Activated T-helper 17 cell treated with anti-CD3 and anti-CD28 coated beads, Interleukin-2, amount 50 U/mL, for 72 hours (primary cell): ENCODE results near the gene GUCD1. TPM values are rescaled to one million over a fixed set of nuclear protein-coding genes. Genes with fewer than 3 reads are reported as not detected.
A peak's percentile ranks its signal among the peaks of the same experiment; 100 is the strongest.
"Not testable (repeated sequence)": the region's sequence is repeated elsewhere in the genome, so short reads cannot be mapped to it uniquely, and the experiment has no call there.

Source experiments
- ATAC-seq: fragments of 150-1000 bp; cut with Tn5 transposase; replicated peaks from 2 replicates; pipeline ENCODE4 v1.10.0; 2021; ENCODE audit warnings: mild to moderate bottlenecking, moderate library complexity
- H3K27ac Mint-ChIP-seq: one replicate; pipeline ENCODE4 v1.8.0; 2022; ENCODE audit warnings: mixed read lengths
- H3K27me3 Mint-ChIP-seq: one replicate; pipeline ENCODE4 v1.8.0; 2022; ENCODE audit warnings: mixed read lengths
- H3K36me3 Mint-ChIP-seq: one replicate; pipeline ENCODE4 v1.8.0; 2022; ENCODE audit warnings: low read depth, mild to moderate bottlenecking, mixed read lengths
- H3K4me1 Mint-ChIP-seq: one replicate; pipeline ENCODE4 v1.8.0; 2022; ENCODE audit warnings: mixed read lengths
- H3K4me3 Mint-ChIP-seq: one replicate; pipeline ENCODE4 v1.8.0; 2022; ENCODE audit warnings: mild to moderate bottlenecking, mixed read lengths
- H3K9me3 Mint-ChIP-seq: one replicate; pipeline ENCODE4 v1.8.0; 2022; ENCODE audit warnings: mixed read lengths
- total RNA-seq, 2 donors: library from RNA; stranded (reverse); gene quantifications; one replicate each; pipeline ENCODE4 v1.2.3, GENCODE V29; 2022

The GUCD1 gene
- total RNA-seq, 2 donors from 2014 or later = 90.4 to 158 TPM

GRCh38 chr22:24536089-24536488 lies 18.8 kb downstream of the GUCD1 start:
- no peak overlapping the region for H3K4me3 Mint-ChIP-seq
- no peak overlapping the region for H3K27ac Mint-ChIP-seq
- no peaks in the 10 kb centered on the region for H3K27me3 Mint-ChIP-seq
- ATAC-seq = no peak
- H3K9me3 Mint-ChIP-seq = no peaks in the 10 kb centered on the region
- peaks cover 24% of the 10 kb centered on the region for H3K36me3 Mint-ChIP-seq
- no peaks in the 10 kb centered on the region for H3K4me1 Mint-ChIP-seq

GRCh38 chr22:24535348-24535747 lies 19.6 kb downstream of the GUCD1 start:
- no peaks in the 10 kb centered on the region for H3K4me1 Mint-ChIP-seq
- H3K27me3 Mint-ChIP-seq = no peaks in the 10 kb centered on the region
- no peak overlapping the region for H3K27ac Mint-ChIP-seq
- H3K4me3 Mint-ChIP-seq = no peak overlapping the region
- H3K36me3 Mint-ChIP-seq = peaks cover 17% of the 10 kb centered on the region
- ATAC-seq = no peak
- H3K9me3 Mint-ChIP-seq = no peaks in the 10 kb centered on the region

GRCh38 chr22:24532075-24532474 lies 22.9 kb downstream of the GUCD1 start:
- Mint-ChIP-seq H3K36me3 (no peaks in the 10 kb centered on the region), H3K4me3 (no peak overlapping the region), H3K4me1 (no peaks in the 10 kb centered on the region), H3K27me3 (no peaks in the 10 kb centered on the region), H3K9me3 (no peaks in the 10 kb centered on the region), H3K27ac (no peak overlapping the region)
- no peak for ATAC-seq

GRCh38 chr22:24530968-24531367 lies 24.0 kb downstream of the GUCD1 start:
- H3K27ac Mint-ChIP-seq = not testable (repeated sequence)

GRCh38 chr22:24529898-24530297 lies 25.0 kb downstream of the GUCD1 start:
- H3K36me3 Mint-ChIP-seq = no peaks in the 10 kb centered on the region
- H3K27ac Mint-ChIP-seq = peak overlapping the region; percentile 26

More at GRCh38 chr22:24530968-24531367, 24.0 kb downstream of the GUCD1 start:
- not testable (repeated sequence) for H3K4me1 Mint-ChIP-seq, H3K9me3 Mint-ChIP-seq, H3K4me3 Mint-ChIP-seq, H3K36me3 Mint-ChIP-seq, H3K27me3 Mint-ChIP-seq, ATAC-seq

DNA sequence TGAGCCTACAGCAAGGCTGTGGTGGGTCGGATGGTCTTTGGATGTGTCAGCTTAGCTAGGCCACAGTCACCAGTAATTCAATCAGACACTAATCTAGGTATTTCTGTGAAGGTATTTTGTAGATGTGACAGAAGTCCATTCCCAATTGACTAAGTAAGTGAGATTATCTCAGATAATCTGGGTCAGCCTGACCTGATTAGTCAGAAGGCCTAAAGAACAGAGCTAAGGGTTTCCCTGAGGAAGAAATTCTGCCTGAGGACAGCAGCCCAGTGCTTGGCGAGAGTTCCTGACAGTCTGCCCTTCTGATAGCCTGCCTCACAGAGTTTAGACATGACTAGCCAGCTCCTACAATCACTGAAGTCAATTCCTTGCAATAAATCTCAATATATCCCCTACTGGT lies 28.7 kb downstream of the GUCD1 start:
- no peaks in the 10 kb centered on the region for H3K9me3 Mint-ChIP-seq
- H3K27ac Mint-ChIP-seq = no peak overlapping the region
- H3K4me1 Mint-ChIP-seq = peaks cover 4% of the 10 kb centered on the region
- no peak for ATAC-seq
- H3K27me3 Mint-ChIP-seq = no peaks in the 10 kb centered on the region
- no peaks in the 10 kb centered on the region for H3K36me3 Mint-ChIP-seq
- H3K4me3 Mint-ChIP-seq = no peak overlapping the region

More at GRCh38 chr22:24529898-24530297, 25.0 kb downstream of the GUCD1 start:
- Mint-ChIP-seq H3K4me1 (peaks cover 4% of the 10 kb centered on the region), H3K27me3 (no peaks in the 10 kb centered on the region), H3K4me3 (no peak overlapping the region), H3K9me3 (no peaks in the 10 kb centered on the region)
- ATAC-seq = no peak

GRCh38 chr22:24525416-24526037 lies 29.4 kb downstream of the GUCD1 start:
- Mint-ChIP-seq H3K27ac (peak overlapping the region; percentile 24), H3K4me1 (peaks cover 4% of the 10 kb centered on the region), H3K27me3 (no peaks in the 10 kb centered on the region), H3K36me3 (no peaks in the 10 kb centered on the region), H3K9me3 (no peaks in the 10 kb centered on the region), H3K4me3 (no peak overlapping the region)
- ATAC-seq = peak; percentile 93

DNA sequence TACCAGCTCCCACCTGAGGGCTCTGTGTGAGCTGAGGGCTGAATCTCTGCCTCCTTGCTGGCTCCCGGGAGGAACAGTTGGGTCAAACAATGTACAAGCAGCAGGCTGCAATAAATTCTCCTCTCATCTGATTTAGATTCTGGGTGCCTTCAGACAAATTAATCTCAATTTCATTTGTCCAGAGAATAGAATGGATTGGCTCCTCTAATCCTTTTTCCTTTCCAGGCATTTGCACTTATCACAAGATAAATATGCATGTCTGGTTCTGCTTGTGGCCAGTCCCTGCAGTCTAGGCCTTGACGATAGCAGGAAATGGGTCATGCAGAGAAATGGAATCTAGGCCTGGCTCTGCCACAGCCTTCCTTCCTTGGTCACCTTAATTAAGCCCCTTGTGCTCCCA lies 31.1 kb downstream of the GUCD1 start:
- Mint-ChIP-seq H3K36me3 (no peaks in the 10 kb centered on the region), H3K9me3 (no peaks in the 10 kb centered on the region), H3K27ac (no peak overlapping the region), H3K4me3 (no peak overlapping the region), H3K4me1 (peaks cover 4% of the 10 kb centered on the region), H3K27me3 (no peaks in the 10 kb centered on the region)
- no peak for ATAC-seq

GRCh38 chr22:24521791-24522245 lies 33.1 kb downstream of the GUCD1 start:
- peaks cover 4% of the 10 kb centered on the region for H3K4me1 Mint-ChIP-seq
- H3K27ac Mint-ChIP-seq = peak overlapping the region; percentile 51
- H3K4me3 Mint-ChIP-seq = no peak overlapping the region
- peak; percentile 73 for ATAC-seq
- no peaks in the 10 kb centered on the region for H3K36me3 Mint-ChIP-seq
- peaks cover 4% of the 10 kb centered on the region for H3K27me3 Mint-ChIP-seq
- H3K9me3 Mint-ChIP-seq = no peaks in the 10 kb centered on the region

DNA sequence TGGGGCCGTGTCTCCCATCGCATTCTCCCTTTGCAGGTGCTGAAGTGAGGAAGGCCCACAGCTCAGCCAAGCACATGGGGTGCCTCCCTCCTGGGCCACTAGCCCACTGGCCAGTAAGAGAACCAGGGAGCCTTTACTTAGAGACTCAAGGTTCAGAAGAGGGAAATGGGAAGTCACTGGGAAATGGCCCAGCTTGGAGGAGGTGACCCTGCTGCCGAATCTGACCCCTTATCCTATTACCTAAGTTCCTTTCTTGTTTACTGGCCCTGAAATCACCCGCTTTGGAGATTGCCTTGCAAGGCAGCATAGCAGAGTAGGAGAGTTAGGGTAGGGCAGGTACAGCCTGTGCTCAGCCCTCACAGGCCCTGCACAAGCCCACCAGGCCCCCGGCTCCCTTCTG lies 35.4 kb downstream of the GUCD1 start:
- no peaks in the 10 kb centered on the region for H3K4me1 Mint-ChIP-seq
- no peak overlapping the region for H3K27ac Mint-ChIP-seq
- no peak overlapping the region for H3K4me3 Mint-ChIP-seq
- no peaks in the 10 kb centered on the region for H3K36me3 Mint-ChIP-seq
- H3K9me3 Mint-ChIP-seq = no peaks in the 10 kb centered on the region
- ATAC-seq = no peak
- H3K27me3 Mint-ChIP-seq = peaks cover 4% of the 10 kb centered on the region

GRCh38 chr22:24518771-24519485 lies 36.0 kb downstream of the GUCD1 start:
- no peaks in the 10 kb centered on the region for H3K4me1 Mint-ChIP-seq
- H3K36me3 Mint-ChIP-seq = no peaks in the 10 kb centered on the region
- H3K9me3 Mint-ChIP-seq = no peaks in the 10 kb centered on the region

DNA sequence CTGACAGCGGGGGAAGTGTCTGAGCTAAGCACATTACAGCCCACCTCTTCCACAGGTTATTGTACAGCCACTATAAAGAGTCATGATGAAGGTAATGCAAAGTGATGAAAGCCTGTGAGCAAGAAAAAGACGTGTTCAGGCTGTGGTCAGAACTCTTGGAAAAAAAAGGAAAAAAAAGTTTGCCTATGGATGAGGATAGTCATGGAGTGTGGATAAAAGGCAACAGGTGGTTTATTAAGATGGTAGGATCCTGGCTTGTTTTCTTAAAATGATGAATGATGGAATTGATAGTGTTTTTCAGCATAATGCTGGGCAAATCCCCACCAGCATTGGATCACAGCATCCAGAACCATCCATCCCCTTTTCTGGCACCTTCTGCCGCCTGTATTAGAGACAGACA lies 36.7 kb downstream of the GUCD1 start:
- Mint-ChIP-seq H3K27ac (no peak overlapping the region), H3K36me3 (no peaks in the 10 kb centered on the region), H3K4me3 (no peak overlapping the region), H3K9me3 (no peaks in the 10 kb centered on the region), H3K4me1 (no peaks in the 10 kb centered on the region), H3K27me3 (peaks cover 4% of the 10 kb centered on the region)
- no peak for ATAC-seq

More at GRCh38 chr22:24518771-24519485, 36.0 kb downstream of the GUCD1 start:
- H3K4me3 Mint-ChIP-seq = no peak overlapping the region
- H3K27ac Mint-ChIP-seq = no peak overlapping the region
- no peak for ATAC-seq
- H3K27me3 Mint-ChIP-seq = peaks cover 4% of the 10 kb centered on the region

DNA sequence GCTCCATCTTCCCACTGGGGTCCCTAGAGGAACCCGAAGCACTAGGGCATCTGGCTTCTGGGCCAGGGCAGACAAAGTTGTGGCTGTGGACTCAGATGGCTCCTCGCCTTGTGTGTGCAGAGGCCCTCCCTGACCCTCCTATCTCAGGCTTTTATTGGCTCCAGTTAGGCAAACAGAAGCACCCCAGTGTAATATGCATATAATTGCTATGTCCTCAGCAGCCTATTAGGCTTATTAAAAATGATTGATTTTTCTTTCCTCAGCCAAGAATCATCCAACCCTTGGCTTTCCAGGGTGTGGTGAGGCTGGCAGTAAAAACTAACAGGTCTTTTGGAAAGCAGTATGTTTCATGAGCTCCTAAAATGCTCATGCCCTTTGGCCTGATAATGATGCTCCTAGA lies 37.5 kb downstream of the GUCD1 start:
- H3K4me3 Mint-ChIP-seq = no peak overlapping the region
- peaks cover 4% of the 10 kb centered on the region for H3K27me3 Mint-ChIP-seq
- no peak overlapping the region for H3K27ac Mint-ChIP-seq
- H3K9me3 Mint-ChIP-seq = no peaks in the 10 kb centered on the region
- H3K36me3 Mint-ChIP-seq = no peaks in the 10 kb centered on the region
- ATAC-seq = no peak
- H3K4me1 Mint-ChIP-seq = no peaks in the 10 kb centered on the region

- no peak for ATAC-seq
- no peaks in the 10 kb centered on the region for H3K36me3 Mint-ChIP-seq
- H3K9me3 Mint-ChIP-seq = no peaks in the 10 kb centered on the region
- no peak overlapping the region for H3K27ac Mint-ChIP-seq
- no peak overlapping the region for H3K4me3 Mint-ChIP-seq
- H3K4me1 Mint-ChIP-seq = no peaks in the 10 kb centered on the region
- peaks cover 4% of the 10 kb centered on the region for H3K27me3 Mint-ChIP-seq
Measured at GRCh38 chr22:24516301-24516737, 38.6 kb downstream of the GUCD1 start.

GRCh38 chr22:24515027-24515338 lies 40.0 kb downstream of the GUCD1 start:
- Mint-ChIP-seq H3K36me3 (no peaks in the 10 kb centered on the region), H3K9me3 (no peaks in the 10 kb centered on the region), H3K27me3 (peaks cover 4% of the 10 kb centered on the region), H3K4me1 (no peaks in the 10 kb centered on the region), H3K4me3 (no peak overlapping the region), H3K27ac (no peak overlapping the region)
- no peak for ATAC-seq
